Caco-2 (cell line): ENCODE measurements around the gene SPACA9. TPM values are rescaled to one million over a fixed set of nuclear protein-coding genes. Genes with fewer than 3 reads are reported as not detected.

Source experiments
- BruUV-seq: library from RNA; stranded (reverse); fragments of 400-500 nt; replicated peaks from 2 replicates; lab custom pipeline; 2021; lab: Mats Ljungman, UMichigan
- CTCF ChIA-PET: fragments of 300-600 bp; sonication (Branson Sonifier 250); formaldehyde crosslinking; loops from one replicate; lab custom pipeline; 2022; ENCODE audit warnings: antibody characterized with exemption; lab: Charles Lee
- POLR2A ChIA-PET: fragments of 300-600 bp; sonication (Branson Sonifier 250); formaldehyde crosslinking; loops from one replicate; lab custom pipeline; 2022; ENCODE audit warnings: antibody characterized with exemption; lab: Charles Lee
- DNase-seq, 2 experiments: peaks; one replicate each; pipeline versions ENCODE4 v3.0.0 to v3.0.0-alpha.2; 2020 to 2022
- H3K27me3 ChIP-seq: replicated peaks from 2 replicates; pipeline ENCODE4 v1.6.0; 2011; ENCODE audit warnings: low read length; ENCODE audit not compliant: control insufficient read depth, insufficient read depth
- H3K36me3 ChIP-seq: 2 replicates; pipeline ENCODE4 v1.5.1; 2011; ENCODE audit warnings: low read length; ENCODE audit not compliant: control insufficient read depth, insufficient read depth
- H3K4me1 ChIP-seq: fragments of 250-450 bp; sonication (Bioruptor Pico); 2 replicates; pipeline ENCODE4 v1.5.1; 2020; ENCODE audit warnings: mild to moderate bottlenecking
- H3K4me3 ChIP-seq: 2 replicates; pipeline ENCODE4 v1.5.1; 2011; ENCODE audit warnings: low read depth, mild to moderate bottlenecking, control low read depth, low read length
- H3K9me3 ChIP-seq: fragments of 250-450 bp; sonication (Bioruptor Pico); 2 replicates; pipeline ENCODE4 v1.5.1; 2020; ENCODE audit warnings: mild to moderate bottlenecking, moderate library complexity
- H3K27ac Mint-ChIP-seq: one replicate; pipeline ENCODE4 v1.8.0; 2022; ENCODE audit warnings: mixed read lengths; ENCODE audit not compliant: unreplicated experiment
- H3K27me3 Mint-ChIP-seq: one replicate; pipeline ENCODE4 v1.8.0; 2022; ENCODE audit warnings: mixed read lengths; ENCODE audit not compliant: insufficient read depth, unreplicated experiment
- H3K36me3 Mint-ChIP-seq: one replicate; pipeline ENCODE4 v1.8.0; 2022; ENCODE audit warnings: mild to moderate bottlenecking, mixed read lengths; ENCODE audit not compliant: insufficient read depth, unreplicated experiment
- H3K4me1 Mint-ChIP-seq: one replicate; pipeline ENCODE4 v1.8.0; 2022; ENCODE audit warnings: low read depth, mixed read lengths; ENCODE audit not compliant: unreplicated experiment
- H3K4me3 Mint-ChIP-seq: one replicate; pipeline ENCODE4 v1.8.0; 2022; ENCODE audit warnings: mild to moderate bottlenecking, moderate library complexity, mixed read lengths; ENCODE audit not compliant: unreplicated experiment
- H3K9me3 Mint-ChIP-seq: one replicate; pipeline ENCODE4 v1.8.0; 2022; ENCODE audit warnings: mixed read lengths; ENCODE audit not compliant: unreplicated experiment
- CTCF ChIP-seq, 2 experiments: fragments of 200-600 bp in 1 of 2; IDR thresholded peaks; 1 replicate in 1 of 2; 2 replicates in 1 of 2; pipeline versions ENCODE4 v1.5.1 to v1.8.0; 2011 to 2022; ENCODE audit warnings: antibody characterized with exemption in 1 of 2, control low read depth in 1 of 2, inconsistent platforms in 1 of 2, low read depth in 1 of 2, low read length in 1 of 2, mild to moderate bottlenecking in 1 of 2, moderate library complexity in 1 of 2; ENCODE audit not compliant: insufficient read depth in 1 of 2, severe bottlenecking in 1 of 2, unreplicated experiment in 1 of 2
- intact Hi-C: fragments of 100-400 bp; cut with micrococcal nuclease; formaldehyde crosslinking; loops from one replicate; pipeline ENCODE4 v1.10.0; 2022; ENCODE audit not compliant: unreplicated experiment
- total RNA-seq: library from RNA; stranded (reverse); gene quantifications from 2 replicates; pipeline ENCODE4 v1.2.3, GENCODE V29; 2022

The SPACA9 gene
- total RNA-seq, 1 experiment from 2014 or later, result 0.64 TPM

GRCh38 chr9:132861666-132862065 is 17.0 kb upstream of the SPACA9 start:
- ChIA-PET CTCF (no interaction called here), POLR2A (no interaction called here)
- no peak for TF ChIP-seq CTCF (IDR thresholded peaks at IDR 0.05; ENCODE audit: insufficient read depth in 1 of 2, low read depth in 1 of 2, low read length in 1 of 2, severe bottlenecking in 1 of 2, unreplicated experiment in 1 of 2)
- H3K9me3 ChIP-seq, result no peaks in the 10 kb centered on the region
- no TSS peak for BruUV-seq
- intact Hi-C loops, result no loop called here
- no peak overlapping the region for H3K4me3 ChIP-seq
- no peaks in the 10 kb centered on the region for H3K36me3 ChIP-seq
- no peaks in the 10 kb centered on the region for H3K9me3 Mint-ChIP-seq
- no peak overlapping the region for H3K4me3 Mint-ChIP-seq
- DNase-seq, result no peak
- no peaks in the 10 kb centered on the region for H3K36me3 Mint-ChIP-seq
- no peaks in the 10 kb centered on the region for H3K4me1 ChIP-seq
- no peaks in the 10 kb centered on the region for H3K4me1 Mint-ChIP-seq
- H3K27ac Mint-ChIP-seq, result no peak overlapping the region
- no peaks in the 10 kb centered on the region; the same call in 1 of the 2 replicates for H3K27me3 ChIP-seq
- H3K27me3 Mint-ChIP-seq, result peaks cover 3% of the 10 kb centered on the region

GRCh38 chr9:132862533-132862932 is 16.2 kb upstream of the SPACA9 start:
- Histone ChIP-seq H3K4me3 (no peak overlapping the region), H3K36me3 (no peaks in the 10 kb centered on the region), H3K9me3 (no peaks in the 10 kb centered on the region), H3K4me1 (no peaks in the 10 kb centered on the region), H3K27me3 (no peaks in the 10 kb centered on the region; the same call in 1 of the 2 replicates)
- intact Hi-C loops, result no loop called here
- DNase-seq, result no peak
- Mint-ChIP-seq H3K4me1 (no peaks in the 10 kb centered on the region), H3K9me3 (no peaks in the 10 kb centered on the region), H3K36me3 (no peaks in the 10 kb centered on the region), H3K27ac (no peak overlapping the region), H3K4me3 (no peak overlapping the region), H3K27me3 (peaks cover 3% of the 10 kb centered on the region)
- POLR2A ChIA-PET, result interaction anchor here (0.6 kb wide), 1 partner anchor 501 kb away, joined by 5 read pairs; no protein-coding TSS in a partner anchor
- no TSS peak for BruUV-seq
- CTCF ChIA-PET, result no interaction called here
- TF ChIP-seq CTCF (IDR thresholded peaks at IDR 0.05; ENCODE audit: insufficient read depth in 1 of 2, low read depth in 1 of 2, low read length in 1 of 2, severe bottlenecking in 1 of 2, unreplicated experiment in 1 of 2), result no peak

- DNase-seq, result no peak
- no peaks in the 10 kb centered on the region for H3K9me3 Mint-ChIP-seq
- peaks cover 3% of the 10 kb centered on the region for H3K27me3 Mint-ChIP-seq
- no peak overlapping the region for H3K4me3 Mint-ChIP-seq
- no peaks in the 10 kb centered on the region for H3K27me3 ChIP-seq
- H3K27ac Mint-ChIP-seq, result no peak overlapping the region
- no peaks in the 10 kb centered on the region for H3K36me3 ChIP-seq
- TF ChIP-seq CTCF (IDR thresholded peaks at IDR 0.05; ENCODE audit: insufficient read depth in 1 of 2, low read depth in 1 of 2, low read length in 1 of 2, severe bottlenecking in 1 of 2, unreplicated experiment in 1 of 2), result no peak
- H3K4me1 ChIP-seq, result no peaks in the 10 kb centered on the region
- intact Hi-C loops, result no loop called here
- no peaks in the 10 kb centered on the region for H3K36me3 Mint-ChIP-seq
- CTCF ChIA-PET, result no interaction called here
- no peak overlapping the region for H3K4me3 ChIP-seq
- H3K4me1 Mint-ChIP-seq, result no peaks in the 10 kb centered on the region
- H3K9me3 ChIP-seq, result no peaks in the 10 kb centered on the region
- POLR2A ChIA-PET, result interaction anchor here (0.6 kb wide), 1 partner anchor 502 kb away, joined by 5 read pairs; no protein-coding TSS in a partner anchor
- no TSS peak for BruUV-seq
Measured at GRCh38 chr9:132863096-132863495, 15.6 kb upstream of the SPACA9 start.
